Kidney epithelial cell (primary cell): ENCODE results near the gene CISTR. TPM values are rescaled to one million over a fixed set of nuclear protein-coding genes. Genes with fewer than 3 reads are reported as not detected.

Experiments
- DNase-seq: peaks from one replicate; pipeline ENCODE4 v3.0.0-alpha.2; 2010; ENCODE audit warnings: low read depth
- H3K27me3 ChIP-seq: 2 replicates; pipeline ENCODE4 v1.6.0; 2011; ENCODE audit warnings: low read length; ENCODE audit not compliant: control insufficient read depth, insufficient read depth
- H3K36me3 ChIP-seq: 2 replicates; pipeline ENCODE4 v1.5.1; 2011; ENCODE audit warnings: low read length; ENCODE audit not compliant: control insufficient read depth, insufficient read depth
- H3K4me3 ChIP-seq: 2 replicates; pipeline ENCODE4 v1.5.1; 2011; ENCODE audit warnings: low read depth, mild to moderate bottlenecking, control low read depth, low read length
- total RNA-seq: library from RNA; depleted of rRNA; stranded (reverse); fragments of >200 nt; gene quantifications from 2 replicates; pipeline ENCODE4 v1.2.3, GENCODE V29; 2015
- TF ChIP-seq, protein P1 (sequence below): IDR thresholded peaks from 2 replicates; pipeline ENCODE4 v1.5.1; 2011; ENCODE audit warnings: mild to moderate bottlenecking, moderate library complexity, low read length, control low read depth, inconsistent platforms; ENCODE audit not compliant: insufficient read depth, poor library complexity, severe bottlenecking

CISTR gene
- total RNA-seq, 1 donor from 2014 or later, result not detected

DNA sequence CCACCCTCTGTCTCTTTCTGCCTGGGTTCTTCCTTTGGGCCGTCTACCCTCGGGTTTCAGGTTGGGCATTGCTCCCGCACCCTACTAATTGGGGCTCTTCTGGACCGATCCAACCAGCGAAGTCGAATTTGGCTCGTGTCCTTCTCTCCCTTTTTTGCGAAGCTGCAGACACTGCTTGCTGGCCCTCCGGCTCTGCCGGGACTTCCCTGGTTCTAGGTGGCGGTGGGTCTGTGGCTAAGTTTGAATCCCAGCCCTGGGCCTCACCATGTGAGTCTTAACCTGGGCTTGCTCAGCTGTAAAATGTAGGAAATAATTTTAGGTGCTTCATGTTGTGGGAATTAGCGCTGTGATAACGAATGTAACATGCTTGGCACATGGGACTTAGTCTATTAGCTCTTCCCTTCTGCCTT, 418 bp upstream of the CISTR start:
- no peaks in the 10 kb centered on the region for H3K36me3 ChIP-seq
- H3K4me3 ChIP-seq, result no peak overlapping the region
- TF ChIP-seq, protein P1, sequence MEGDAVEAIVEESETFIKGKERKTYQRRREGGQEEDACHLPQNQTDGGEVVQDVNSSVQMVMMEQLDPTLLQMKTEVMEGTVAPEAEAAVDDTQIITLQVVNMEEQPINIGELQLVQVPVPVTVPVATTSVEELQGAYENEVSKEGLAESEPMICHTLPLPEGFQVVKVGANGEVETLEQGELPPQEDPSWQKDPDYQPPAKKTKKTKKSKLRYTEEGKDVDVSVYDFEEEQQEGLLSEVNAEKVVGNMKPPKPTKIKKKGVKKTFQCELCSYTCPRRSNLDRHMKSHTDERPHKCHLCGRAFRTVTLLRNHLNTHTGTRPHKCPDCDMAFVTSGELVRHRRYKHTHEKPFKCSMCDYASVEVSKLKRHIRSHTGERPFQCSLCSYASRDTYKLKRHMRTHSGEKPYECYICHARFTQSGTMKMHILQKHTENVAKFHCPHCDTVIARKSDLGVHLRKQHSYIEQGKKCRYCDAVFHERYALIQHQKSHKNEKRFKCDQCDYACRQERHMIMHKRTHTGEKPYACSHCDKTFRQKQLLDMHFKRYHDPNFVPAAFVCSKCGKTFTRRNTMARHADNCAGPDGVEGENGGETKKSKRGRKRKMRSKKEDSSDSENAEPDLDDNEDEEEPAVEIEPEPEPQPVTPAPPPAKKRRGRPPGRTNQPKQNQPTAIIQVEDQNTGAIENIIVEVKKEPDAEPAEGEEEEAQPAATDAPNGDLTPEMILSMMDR, result no peak
- peaks cover 89% of the 10 kb centered on the region for H3K27me3 ChIP-seq
- no peak for DNase-seq

DNA sequence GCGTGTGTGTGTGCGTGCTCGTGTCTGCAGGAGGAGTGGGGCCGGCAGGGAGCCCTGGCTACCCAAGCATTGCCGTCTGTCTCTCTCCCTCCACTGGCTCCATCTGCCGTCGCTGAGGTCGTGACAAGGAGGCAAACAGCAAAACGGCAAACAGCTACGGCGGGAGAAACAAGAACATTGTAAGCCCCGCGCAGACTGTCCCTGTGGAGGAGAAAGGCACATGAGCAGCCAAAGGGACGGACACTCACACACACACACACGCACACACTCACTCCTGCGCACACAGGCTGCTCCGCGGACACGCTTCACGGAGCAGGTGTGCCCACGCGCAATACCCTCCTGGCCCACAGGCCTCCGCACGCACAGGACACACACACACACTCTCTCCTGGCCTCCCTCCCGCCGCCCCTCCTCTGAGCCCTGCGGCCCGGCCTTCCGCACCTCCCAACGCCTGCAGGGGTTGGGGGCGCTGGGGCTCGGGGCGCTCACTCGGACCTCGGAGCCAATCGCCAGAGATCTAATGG, 905 bp downstream of the CISTR start:
- Histone ChIP-seq H3K36me3 (no peaks in the 10 kb centered on the region), H3K4me3 (peak overlapping the region; percentile 31), H3K27me3 (peaks cover 88% of the 10 kb centered on the region)
- no peak for DNase-seq
- TF ChIP-seq, protein P1, result no peak

- no peak for DNase-seq
- TF ChIP-seq, protein P1, result no peak
- Histone ChIP-seq H3K27me3 (peaks cover 87% of the 10 kb centered on the region), H3K4me3 (no peak overlapping the region), H3K36me3 (no peaks in the 10 kb centered on the region)
Observed at GRCh38 chr12:53749986-53750811, 1.6 kb downstream of the CISTR start.

GRCh38 chr12:53748072-53748840, 3.5 kb downstream of the CISTR start:
- peaks cover 88% of the 10 kb centered on the region for H3K27me3 ChIP-seq
- TF ChIP-seq, protein P1, result no peak
- no peak overlapping the region for H3K4me3 ChIP-seq
- H3K36me3 ChIP-seq, result no peaks in the 10 kb centered on the region
- DNase-seq, result no peak

DNA sequence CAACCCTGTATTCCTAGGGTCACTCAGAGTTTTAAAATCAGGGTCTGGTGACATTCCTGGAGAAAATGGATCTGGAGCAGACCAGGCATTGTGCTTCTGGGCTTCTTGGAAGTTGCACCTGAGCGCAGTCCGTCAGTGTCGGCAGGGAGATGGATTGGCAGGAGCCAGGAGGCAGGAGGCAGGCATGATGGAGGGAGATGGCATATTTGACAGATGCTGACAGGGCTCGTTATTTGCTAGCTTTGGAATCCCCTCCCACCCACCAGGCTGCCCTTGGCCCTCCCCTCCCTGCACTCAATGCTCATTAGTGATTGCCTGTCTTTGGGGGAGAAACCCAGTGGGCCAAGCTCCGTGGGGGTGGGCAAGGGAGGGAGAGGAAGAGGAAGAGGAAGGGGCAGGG, 4.7 kb downstream of the CISTR start:
- peaks cover 86% of the 10 kb centered on the region for H3K27me3 ChIP-seq

More for the DNA sequence above, 4.7 kb downstream of the CISTR start:
- Histone ChIP-seq H3K4me3 (no peak overlapping the region), H3K36me3 (no peaks in the 10 kb centered on the region)
- TF ChIP-seq, protein P1, result no peak
- no peak for DNase-seq
